Daoy (cell line): ENCODE measurements around the gene ZSWIM7. TPM values are rescaled to one million over a fixed set of nuclear protein-coding genes. Genes with fewer than 3 reads are reported as not detected.

Experiments used
- DNase-seq: peaks from one replicate; pipeline ENCODE4 v3.0.0-alpha.2; 2015; ENCODE audit warnings: low read depth
- total RNA-seq: library from RNA; depleted of rRNA; stranded (reverse); fragments of >200 nt; shearing (Covaris generic); gene quantifications from 2 replicates; pipeline ENCODE4 v1.2.3, GENCODE V29; 2014; rRNA removed

ZSWIM7 gene, protein sequence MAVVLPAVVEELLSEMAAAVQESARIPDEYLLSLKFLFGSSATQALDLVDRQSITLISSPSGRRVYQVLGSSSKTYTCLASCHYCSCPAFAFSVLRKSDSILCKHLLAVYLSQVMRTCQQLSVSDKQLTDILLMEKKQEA
- 17.8 and 23.7 TPM in 2 replicates for total RNA-seq

GRCh38 chr17:15999141-15999973, at the start of gene ZSWIM7, which contains the start of gene TTC19:
Gene ZSWIM7, minus strand, starts transcription at chr17:15999704. Its CDS starts 110 bp downstream, at chr17:15999594.
Gene TTC19, plus strand, starts transcription at chr17:15999824. Its CDS starts 25 bp downstream, at chr17:15999849.
- DNase-seq, result peak; percentile 98

GRCh38 chr17:16048811-16049449, 49.4 kb upstream of the ZSWIM7 start:
- DNase-seq, result no peak

DNA sequence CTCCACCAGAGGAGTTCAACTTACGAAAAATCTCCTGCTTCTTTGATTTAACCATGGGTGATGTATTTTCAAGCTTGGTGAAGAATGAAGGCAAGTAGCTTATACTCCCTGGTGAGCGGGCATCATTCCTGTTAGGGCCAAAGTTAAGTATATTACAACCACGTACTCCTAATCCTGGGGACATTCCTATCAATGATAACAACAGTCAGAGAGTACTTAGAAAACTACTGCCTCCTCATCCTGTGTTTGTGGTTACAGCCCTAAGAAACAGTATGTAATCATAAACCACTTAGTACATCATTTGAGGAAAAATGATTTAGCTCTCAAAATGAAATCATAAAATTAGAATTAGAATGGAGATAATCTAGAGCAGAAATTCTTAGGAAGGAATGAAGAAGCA, 47.5 kb upstream of the ZSWIM7 start:
- DNase-seq, result no peak

GRCh38 chr17:16044487-16044886, 45.0 kb upstream of the ZSWIM7 start:
- no peak for DNase-seq

- DNase-seq, result no peak
These were observed 41.3 kb upstream of the ZSWIM7 start for GRCh38 chr17:16040710-16041251.

DNA sequence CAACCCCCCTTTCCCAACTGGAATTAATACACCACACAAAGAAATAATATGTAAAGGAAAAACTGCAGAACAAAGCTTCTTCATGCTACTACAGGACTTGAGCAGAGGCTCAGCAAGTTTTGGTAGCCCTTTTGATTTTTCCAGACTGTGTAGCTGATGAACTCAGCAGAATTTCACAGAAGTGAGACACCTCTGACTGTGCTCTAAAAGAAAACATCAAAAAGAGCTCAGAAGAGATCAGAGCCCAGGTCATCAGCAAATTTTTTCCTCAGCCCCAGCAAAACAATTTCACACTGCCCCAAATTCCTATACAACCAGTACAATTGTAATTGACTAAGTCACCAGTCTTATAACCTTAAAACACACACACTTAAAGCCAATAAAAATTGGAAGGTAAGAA, 38.1 kb upstream of the ZSWIM7 start:
- no peak for DNase-seq

- no peak for DNase-seq
These were observed 36.8 kb upstream of the ZSWIM7 start for GRCh38 chr17:16036261-16036660.

- DNase-seq, result no peak
These were observed 34.3 kb upstream of the ZSWIM7 start for GRCh38 chr17:16033729-16034349.

DNA sequence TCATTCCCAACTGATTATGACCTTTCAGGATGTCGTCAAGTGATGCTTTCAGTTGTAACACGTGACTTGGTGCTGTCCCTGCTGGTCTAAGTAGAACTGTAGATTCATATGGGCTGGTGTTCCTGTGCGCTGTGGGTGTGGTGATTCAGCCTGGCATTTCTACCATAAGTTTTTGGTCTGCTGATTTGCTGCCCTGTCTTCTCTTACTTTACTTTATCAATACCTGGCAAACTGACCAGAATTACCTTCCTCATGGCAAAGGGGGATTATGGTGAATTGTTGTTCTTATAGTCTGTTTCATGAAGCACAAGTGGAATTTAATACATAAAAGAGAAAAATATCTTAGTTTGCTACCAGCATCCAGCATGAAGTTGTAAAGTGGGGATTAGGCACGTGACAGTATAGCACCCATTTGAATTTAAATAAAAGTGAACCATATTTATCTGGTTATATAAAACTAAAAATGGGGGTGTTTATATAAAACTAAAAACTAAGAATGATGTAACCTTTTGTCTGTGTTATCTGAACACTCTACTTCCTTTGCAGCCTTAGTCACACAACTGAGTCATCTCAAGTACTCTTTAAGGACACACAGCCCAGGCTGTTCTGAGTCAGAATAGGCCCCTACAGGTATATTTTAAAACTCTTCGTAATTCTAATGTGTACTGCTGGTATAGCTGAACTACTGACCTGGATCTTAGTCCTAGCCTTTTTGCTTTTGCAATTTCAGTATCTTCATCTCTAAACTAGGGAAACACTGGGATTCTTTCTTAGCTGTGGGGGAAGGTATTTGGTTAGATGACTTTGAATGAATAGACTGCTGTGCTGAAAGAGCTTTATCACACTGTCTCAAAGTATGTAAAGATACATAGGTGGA, 28.4 kb upstream of the ZSWIM7 start:
- DNase-seq, result peak; percentile 92

DNA sequence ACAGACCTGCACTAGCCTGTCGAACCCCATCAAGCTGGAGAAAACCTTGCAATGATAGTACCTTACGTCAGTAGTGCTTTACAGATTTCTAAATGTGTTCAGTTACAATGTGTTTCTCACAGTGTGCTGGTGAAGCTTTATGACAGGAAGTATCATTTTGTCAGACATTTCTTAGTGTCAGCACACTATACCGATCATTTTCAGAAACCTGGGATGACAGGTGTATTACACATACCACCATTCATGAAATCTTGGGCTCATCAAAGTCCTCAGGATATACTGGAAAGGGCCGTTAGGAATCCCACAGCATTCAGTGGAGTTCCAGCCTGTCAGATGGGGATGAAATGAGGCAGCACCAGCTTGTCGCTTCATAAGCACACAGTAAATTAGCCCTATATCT, 27.4 kb upstream of the ZSWIM7 start:
- DNase-seq, result no peak

DNA sequence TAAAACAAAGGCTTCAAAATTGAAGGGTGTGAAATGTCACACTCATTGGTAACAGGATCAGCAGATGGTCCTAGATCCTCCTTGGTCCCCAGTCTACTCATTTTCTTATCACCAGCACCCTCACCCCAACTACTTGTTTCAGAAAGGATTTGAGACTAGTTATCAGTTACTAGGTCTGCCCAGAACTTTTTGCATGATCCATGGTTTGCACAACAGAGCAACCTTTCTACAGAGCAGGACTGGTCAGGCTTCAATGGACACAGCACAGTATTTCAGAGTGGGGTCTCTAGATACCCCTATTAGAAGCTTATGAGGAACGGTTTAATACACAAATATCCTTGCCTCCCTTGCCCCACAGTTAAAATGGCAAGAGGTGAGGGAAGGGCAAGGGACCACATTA, 25.7 kb upstream of the ZSWIM7 start:
- DNase-seq, result no peak

- no peak for DNase-seq
These were observed 24.4 kb upstream of the ZSWIM7 start for GRCh38 chr17:16023881-16024280.

- DNase-seq, result no peak
These were observed 19.8 kb upstream of the ZSWIM7 start for GRCh38 chr17:16019347-16019746.

GRCh38 chr17:16013943-16014407, 14.5 kb upstream of the ZSWIM7 start:
- peak; percentile 74 for DNase-seq

DNA sequence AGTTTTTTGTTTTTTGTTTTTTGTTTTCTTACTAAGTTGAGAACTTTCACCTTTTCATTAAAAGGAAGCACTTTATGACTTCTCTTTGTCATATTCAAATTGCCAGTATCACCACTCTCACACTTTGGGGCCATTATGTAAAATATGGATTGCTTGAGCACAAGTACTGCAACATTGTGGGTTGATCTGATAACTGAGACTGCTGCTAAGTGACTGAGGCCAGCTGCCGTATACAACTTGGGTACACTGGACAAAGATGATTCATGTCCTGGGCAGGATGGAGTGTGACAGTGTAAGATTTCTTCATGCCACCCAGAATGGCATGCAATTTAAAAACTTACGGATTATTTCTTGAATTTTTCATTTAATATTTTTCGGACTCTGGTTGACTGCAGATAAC, 7.9 kb upstream of the ZSWIM7 start:
- no peak for DNase-seq

DNA sequence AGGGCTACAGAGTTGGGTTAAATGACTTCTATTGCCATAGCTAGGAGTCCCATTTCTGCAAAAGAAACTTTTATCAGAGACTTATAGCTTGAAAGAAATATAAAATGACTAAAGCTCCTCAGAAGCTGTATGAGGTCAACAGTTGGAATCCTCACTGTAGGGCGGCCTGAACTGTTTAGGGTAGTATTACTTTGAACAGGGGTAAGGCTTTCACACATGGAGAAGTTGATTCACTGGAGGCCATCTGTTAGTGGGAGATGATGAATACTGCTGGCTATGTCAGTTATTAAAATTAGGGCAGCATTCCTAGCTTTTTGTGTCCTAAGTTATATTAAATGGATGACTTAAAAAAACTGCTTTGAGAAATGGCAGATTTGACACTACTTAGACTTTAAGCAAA, 6.1 kb upstream of the ZSWIM7 start:
- no peak for DNase-seq

- no peak for DNase-seq
These were observed 4.3 kb upstream of the ZSWIM7 start for GRCh38 chr17:16003841-16004240.

DNA sequence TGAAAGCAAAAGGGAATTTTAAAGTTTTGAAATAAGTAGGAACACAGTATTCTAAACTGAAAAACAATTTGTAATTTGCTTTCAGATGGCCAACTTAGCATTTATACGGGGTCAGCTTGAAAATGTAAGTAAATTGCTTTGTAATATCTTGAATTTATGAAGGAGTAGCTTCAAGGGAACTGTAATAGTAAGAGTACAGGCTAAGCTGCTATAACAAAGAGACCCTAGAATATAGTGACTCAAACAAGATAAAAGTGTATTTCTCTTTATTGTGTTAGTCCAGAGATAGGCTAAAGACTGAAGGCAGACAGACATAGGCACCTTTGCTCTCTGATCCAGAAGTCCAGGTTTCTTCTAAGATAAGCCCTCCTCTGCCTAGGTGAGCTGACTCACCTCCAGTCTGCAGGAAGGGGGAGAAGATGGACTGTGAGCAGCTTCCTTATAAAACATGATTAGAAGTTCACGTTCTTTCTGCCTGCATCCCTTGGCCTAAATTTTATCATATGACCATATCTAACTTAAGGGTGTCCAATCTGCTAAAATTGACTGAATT, 3.3 kb upstream of the ZSWIM7 start:
- no peak for DNase-seq

DNA sequence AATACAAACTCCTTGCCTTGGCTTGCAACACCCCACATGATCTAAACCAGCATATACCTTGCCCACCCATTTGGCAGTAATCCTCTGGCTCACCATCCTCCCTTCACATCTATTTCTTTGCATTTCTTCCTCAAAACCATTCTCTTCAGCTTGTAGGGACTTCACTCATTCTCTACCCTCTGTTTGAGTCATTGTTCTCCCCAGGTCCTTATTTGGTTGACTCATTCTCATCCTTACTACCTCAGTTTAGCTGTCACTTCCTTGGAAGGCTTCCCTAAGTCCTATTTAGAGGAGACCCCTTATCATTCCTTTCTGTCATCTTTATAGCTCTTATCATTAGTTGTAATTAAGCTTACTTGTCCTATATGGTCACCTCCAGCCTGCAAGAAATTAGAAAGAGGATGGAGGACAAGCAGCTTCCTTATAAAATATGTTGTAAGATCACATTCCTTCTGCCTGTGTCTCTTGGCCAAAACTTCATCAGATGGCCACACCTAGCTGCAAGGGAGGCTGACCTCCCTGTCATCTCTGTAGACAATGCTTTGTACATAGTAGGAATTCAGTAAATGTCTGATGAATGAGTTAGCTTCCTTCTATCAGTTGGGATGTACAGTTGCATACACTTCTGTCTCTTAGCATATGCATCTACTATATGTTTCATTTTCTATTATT, 1.9 kb upstream of the ZSWIM7 start:
- DNase-seq, result no peak
